ENCODE measurements around the gene GDPD5. TPM values are rescaled to one million over a fixed set of nuclear protein-coding genes. Genes with fewer than 3 reads are reported as not detected.

The GDPD5 gene
- total RNA-seq, 4 donors from 2014 or later = 9.6 to 52.9 (median 28.2) TPM

DNA sequence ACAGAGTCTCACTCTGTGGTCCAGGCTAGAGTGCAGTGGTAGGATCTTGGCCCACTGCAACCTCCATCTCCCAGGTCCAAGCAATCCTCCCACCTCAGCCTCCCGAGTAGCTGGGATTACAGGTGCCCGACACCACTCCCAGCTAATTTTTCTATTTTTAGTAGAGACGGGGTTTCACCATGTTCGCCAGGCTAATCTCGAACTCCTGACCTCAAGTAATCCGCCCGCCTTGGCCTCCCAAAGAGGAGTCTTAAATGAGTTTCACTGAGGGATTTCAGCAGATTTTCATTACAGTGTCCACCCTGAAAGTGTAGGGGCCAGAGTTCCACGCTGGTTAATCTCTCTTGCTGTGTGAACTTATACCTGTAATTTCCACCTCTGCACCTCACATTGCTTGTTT is 126.8 kb downstream of the GDPD5 start:
- H3K27ac ChIP-seq = no peak overlapping the region
- peaks cover 0 to 8% of the 10 kb centered on the region in 2 donors for H3K4me1 ChIP-seq
- TF ChIP-seq, protein P1, sequence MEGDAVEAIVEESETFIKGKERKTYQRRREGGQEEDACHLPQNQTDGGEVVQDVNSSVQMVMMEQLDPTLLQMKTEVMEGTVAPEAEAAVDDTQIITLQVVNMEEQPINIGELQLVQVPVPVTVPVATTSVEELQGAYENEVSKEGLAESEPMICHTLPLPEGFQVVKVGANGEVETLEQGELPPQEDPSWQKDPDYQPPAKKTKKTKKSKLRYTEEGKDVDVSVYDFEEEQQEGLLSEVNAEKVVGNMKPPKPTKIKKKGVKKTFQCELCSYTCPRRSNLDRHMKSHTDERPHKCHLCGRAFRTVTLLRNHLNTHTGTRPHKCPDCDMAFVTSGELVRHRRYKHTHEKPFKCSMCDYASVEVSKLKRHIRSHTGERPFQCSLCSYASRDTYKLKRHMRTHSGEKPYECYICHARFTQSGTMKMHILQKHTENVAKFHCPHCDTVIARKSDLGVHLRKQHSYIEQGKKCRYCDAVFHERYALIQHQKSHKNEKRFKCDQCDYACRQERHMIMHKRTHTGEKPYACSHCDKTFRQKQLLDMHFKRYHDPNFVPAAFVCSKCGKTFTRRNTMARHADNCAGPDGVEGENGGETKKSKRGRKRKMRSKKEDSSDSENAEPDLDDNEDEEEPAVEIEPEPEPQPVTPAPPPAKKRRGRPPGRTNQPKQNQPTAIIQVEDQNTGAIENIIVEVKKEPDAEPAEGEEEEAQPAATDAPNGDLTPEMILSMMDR (IDR thresholded peaks at IDR 0.05) = no peak
- no peak for TF ChIP-seq POLR2A (IDR thresholded peaks at IDR 0.05)
- H3K4me3 ChIP-seq = no peak overlapping the region
- no peaks in the 10 kb centered on the region for H3K36me3 ChIP-seq
- intact Hi-C loops (cut with DNase I; ENCODE audit: low total_unique reads) = no loop called here
- H3K27me3 ChIP-seq = no peaks in the 10 kb centered on the region
- no peak for DNase-seq
- H3K9me3 ChIP-seq = no peaks in the 10 kb centered on the region

GRCh38 chr11:75394085-75394840 is 131.5 kb downstream of the GDPD5 start:
- Histone ChIP-seq H3K4me1 (no peaks in the 10 kb centered on the region), H3K36me3 (no peaks in the 10 kb centered on the region), H3K9me3 (no peaks in the 10 kb centered on the region), H3K27ac (no peak overlapping the region), H3K27me3 (no peaks in the 10 kb centered on the region), H3K4me3 (no peak overlapping the region)
- intact Hi-C loops (cut with DNase I; ENCODE audit: low total_unique reads) = loop anchor here (5.0 kb wide), 1 partner anchor 138 kb away; no protein-coding TSS in a partner anchor
- TF ChIP-seq POLR2A (IDR thresholded peaks at IDR 0.05) = no peak
- TF ChIP-seq, protein P1 (IDR thresholded peaks at IDR 0.05) = no peak
- no peak for DNase-seq

DNA sequence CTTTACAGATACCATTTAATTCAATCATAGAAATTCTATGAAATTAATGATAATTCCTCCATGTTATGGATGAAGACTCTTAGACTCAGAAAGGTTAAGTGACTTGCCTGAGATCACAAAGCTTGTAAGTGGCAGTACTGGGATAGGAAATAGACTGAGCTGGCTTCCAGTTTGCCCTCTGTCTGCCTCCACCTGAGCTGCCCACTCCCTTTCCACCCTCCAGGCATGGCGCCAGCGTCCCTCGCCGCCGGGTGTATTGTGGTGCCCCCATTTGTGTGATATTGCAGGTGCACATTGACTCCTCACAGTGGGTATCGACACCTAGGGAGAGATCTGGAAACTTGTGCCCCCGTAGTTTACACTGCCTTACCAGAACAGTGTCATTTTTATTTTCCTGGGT is 135.8 kb downstream of the GDPD5 start:
- Histone ChIP-seq H3K36me3 (no peaks in the 10 kb centered on the region), H3K4me1 (no peaks in the 10 kb centered on the region), H3K27me3 (no peaks in the 10 kb centered on the region), H3K9me3 (no peaks in the 10 kb centered on the region), H3K27ac (no peak overlapping the region), H3K4me3 (no peak overlapping the region)
- intact Hi-C loops (cut with DNase I; ENCODE audit: low total_unique reads) = loop anchor here (5.0 kb wide), 1 partner anchor 142 kb away; no protein-coding TSS in a partner anchor
- no peak for DNase-seq
- TF ChIP-seq, protein P1 (IDR thresholded peaks at IDR 0.05) = no peak
- no peak for TF ChIP-seq POLR2A (IDR thresholded peaks at IDR 0.05)

DNA sequence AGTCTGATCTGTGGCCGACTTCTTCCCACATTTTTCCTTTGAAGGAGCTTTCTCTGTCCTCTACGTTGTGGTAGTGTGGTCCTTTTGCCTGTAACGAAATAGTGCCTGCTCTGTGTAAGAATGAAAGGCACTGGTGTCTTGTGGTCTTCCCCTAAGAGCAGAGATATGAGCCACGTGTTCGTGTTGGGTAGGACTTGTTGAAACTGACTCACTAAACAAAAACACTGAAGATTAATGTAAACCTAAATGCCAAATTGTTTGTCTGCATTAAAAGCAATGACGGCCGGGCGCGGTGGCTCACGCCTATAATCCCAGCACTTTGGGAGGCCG is 136.5 kb downstream of the GDPD5 start:
- no peak for TF ChIP-seq POLR2A (IDR thresholded peaks at IDR 0.05)
- TF ChIP-seq, protein P1 (IDR thresholded peaks at IDR 0.05) = no peak
- Histone ChIP-seq H3K27ac (no peak overlapping the region), H3K9me3 (no peaks in the 10 kb centered on the region), H3K4me1 (no peaks in the 10 kb centered on the region), H3K27me3 (no peaks in the 10 kb centered on the region), H3K4me3 (no peak overlapping the region), H3K36me3 (no peaks in the 10 kb centered on the region)
- DNase-seq = no peak
- intact Hi-C loops (cut with DNase I; ENCODE audit: low total_unique reads) = no loop called here

- Histone ChIP-seq H3K36me3 (no peaks in the 10 kb centered on the region), H3K27ac (no peak overlapping the region), H3K9me3 (no peaks in the 10 kb centered on the region), H3K4me1 (no peaks in the 10 kb centered on the region), H3K27me3 (no peaks in the 10 kb centered on the region), H3K4me3 (no peak overlapping the region)
- intact Hi-C loops (cut with DNase I; ENCODE audit: low total_unique reads) = no loop called here
- TF ChIP-seq, protein P1 (IDR thresholded peaks at IDR 0.05) = peak; percentile 71 to 83 (median 76)
- TF ChIP-seq POLR2A (IDR thresholded peaks at IDR 0.05) = no peak
- peak; percentile 62 for DNase-seq
These were observed 137.1 kb downstream of the GDPD5 start for GRCh38 chr11:75388386-75389275.

Data from uterus (tissue), 4 donors.